Hepatocyte (in vitro differentiated cells): ENCODE measurements around the gene PSME1.

Experiments
- CTCF ChIP-seq: fragments of 200-600 bp; sonication (generic); IDR thresholded peaks from 2 replicates; pipeline ENCODE4 v1.5.1; 2016; ENCODE audit warnings: antibody characterized with exemption, mild to moderate bottlenecking; ENCODE audit not compliant: poor library complexity
- EZH2 ChIP-seq: fragments of 200-600 bp; sonication (generic); IDR thresholded peaks from 2 replicates; pipeline ENCODE4 v1.6.1; 2016; ENCODE audit warnings: antibody characterized with exemption, mild to moderate bottlenecking, borderline replicate concordance

- TF ChIP-seq CTCF (no peak), EZH2 (no peak)
Observed at GRCh38 chr14:24185026-24185425, 49.0 kb downstream of the PSME1 start.
